SK-N-SH (cell line): ENCODE results near the gene ZNF804B. TPM values are rescaled to one million over a fixed set of nuclear protein-coding genes. Genes with fewer than 3 reads are reported as not detected.

Experiments
- CTCF ChIA-PET: fragments of 300-600, 350-600 bp; formaldehyde crosslinking; extraction: SDS; loops from one replicate; lab custom pipeline; 2021; lab: Yijun Ruan, JAX
- POLR2A ChIA-PET: fragments of 350-600 bp; sonication (Branson Sonifier 250); formaldehyde crosslinking; extraction: SDS; loops from one replicate; lab custom pipeline; 2020; ENCODE audit warnings: antibody characterized with exemption, inconsistent platforms; lab: Yijun Ruan, JAX
- DNase-seq: peaks from one replicate; pipeline ENCODE4 v3.0.0; 2012
- H2AFZ ChIP-seq: fragments of 200-600 bp; sonication (generic); 2 replicates; pipeline ENCODE4 v1.8.1; 2016; ENCODE audit warnings: antibody characterized with exemption, mild to moderate bottlenecking, low read depth
- H3F3A ChIP-seq: fragments of 200-600 bp; sonication (generic); replicated peaks from 2 replicates; pipeline ENCODE3; 2016; ENCODE audit warnings: antibody characterized with exemption, mild to moderate bottlenecking; ENCODE audit not compliant: insufficient read depth
- H3K27ac ChIP-seq, 2 experiments: fragments of 200-500 bp in 1 of 2; fragments of 200-600 bp in 1 of 2; sonication (Bioruptor generic) in 1 of 2; sonication (generic), shearing (Covaris generic) in 1 of 2; 2 replicates each; pipeline versions ENCODE4 v1.5.1 to v1.6.1; 2014 to 2016; ENCODE audit warnings: low read depth in 2 of 2, inconsistent platforms in 1 of 2, low read length in 1 of 2, mild to moderate bottlenecking in 1 of 2, mixed read lengths in 1 of 2
- H3K27me3 ChIP-seq: fragments of 200-600 bp; sonication (generic), shearing (Covaris generic); 2 replicates; pipeline ENCODE4 v1.6.1; 2016; ENCODE audit warnings: mixed run types; ENCODE audit not compliant: insufficient read depth
- H3K36me3 ChIP-seq, 2 experiments: fragments of 200-500 bp in 1 of 2; fragments of 200-600 bp in 1 of 2; sonication (Bioruptor generic) in 1 of 2; sonication (generic) in 1 of 2; replicated peaks in 1 of 2; 2 replicates each; pipeline versions ENCODE3 to v1.5.1; 2014 to 2016; ENCODE audit warnings: low read length in 1 of 2, mild to moderate bottlenecking in 1 of 2; ENCODE audit not compliant: insufficient read depth in 2 of 2, control insufficient read depth in 1 of 2
- H3K4me1 ChIP-seq, 2 experiments: fragments of 200-500 bp in 1 of 2; fragments of 200-600 bp in 1 of 2; sonication (Bioruptor generic) in 1 of 2; sonication (generic), shearing (Covaris generic) in 1 of 2; 2 replicates each; pipeline versions ENCODE4 v1.5.1 to v1.6.1; 2014 to 2016; ENCODE audit warnings: low read depth in 1 of 2, low read length in 1 of 2, mixed run types in 1 of 2; ENCODE audit not compliant: insufficient read depth in 2 of 2, control insufficient read depth in 1 of 2
- H3K4me2 ChIP-seq: fragments of 200-600 bp; sonication (generic), shearing (Covaris generic); 2 replicates; pipeline ENCODE4 v1.6.1; 2017; ENCODE audit warnings: mixed run types
- H3K4me3 ChIP-seq, 2 experiments: fragments of 200-500 bp in 1 of 2; fragments of 200-600 bp in 1 of 2; sonication (Bioruptor generic) in 1 of 2; sonication (generic), shearing (Covaris generic) in 1 of 2; 2 replicates each; pipeline versions ENCODE4 v1.5.1 to v1.8.1; 2014 to 2016; ENCODE audit warnings: low read depth in 2 of 2, inconsistent platforms in 1 of 2, low read length in 1 of 2, mild to moderate bottlenecking in 1 of 2, mixed read lengths in 1 of 2, moderate library complexity in 1 of 2
- H3K79me2 ChIP-seq: fragments of 200-600 bp; sonication (generic); 2 replicates; pipeline ENCODE4 v1.8.1; 2017; ENCODE audit warnings: mild to moderate bottlenecking; ENCODE audit not compliant: insufficient read depth
- H3K9ac ChIP-seq: fragments of 200-600 bp; sonication (generic); 2 replicates; pipeline ENCODE4 v1.6.1; 2017; ENCODE audit warnings: mixed run types
- H3K9me2 ChIP-seq: fragments of 200-600 bp; sonication (generic); 2 replicates; pipeline ENCODE4 v1.6.1; 2017; ENCODE audit warnings: mixed run types
- H3K9me3 ChIP-seq: fragments of 200-600 bp; sonication (generic); 2 replicates; pipeline ENCODE4 v1.6.1; 2017; ENCODE audit warnings: mixed run types, mild to moderate bottlenecking, moderate library complexity
- H4K20me1 ChIP-seq: fragments of 200-600 bp; sonication (generic); 2 replicates; pipeline ENCODE4 v1.6.1; 2017; ENCODE audit warnings: mild to moderate bottlenecking, mixed run types; ENCODE audit not compliant: insufficient read depth
- CHD2 ChIP-seq: fragments of 150-350 bp; IDR thresholded peaks from 2 replicates; pipeline ENCODE4 v1.6.1; 2018; ENCODE audit warnings: low read length; ENCODE audit not compliant: partially characterized antibody
- CTCF ChIP-seq: fragments of 200-600 bp; sonication (generic); IDR thresholded peaks from 2 replicates; pipeline ENCODE4 v1.6.1; 2017; ENCODE audit warnings: antibody characterized with exemption, mild to moderate bottlenecking, moderate library complexity
- EZH2phosphoT487 ChIP-seq: fragments of 200-600 bp; sonication (generic); IDR thresholded peaks from 2 replicates; pipeline ENCODE4 v1.6.1; 2017; ENCODE audit warnings: low read depth, mixed run types, mild to moderate bottlenecking, antibody characterized with exemption, moderate library complexity, borderline replicate concordance
- FOXJ3 ChIP-seq: sonication (generic); formaldehyde crosslinking; IDR thresholded peaks from 2 replicates; pipeline ENCODE4 v1.5.1; 2020; ENCODE audit warnings: mild to moderate bottlenecking, missing genetic modification reagents
- FOXM1 ChIP-seq: IDR thresholded peaks from 2 replicates; pipeline ENCODE4 v1.4.0; 2012; ENCODE audit warnings: low read depth, mild to moderate bottlenecking
- GABPA ChIP-seq: IDR thresholded peaks from 2 replicates; pipeline ENCODE4 v1.4.0; 2012; ENCODE audit warnings: low read depth, mild to moderate bottlenecking
- JUND ChIP-seq: IDR thresholded peaks from 2 replicates; pipeline ENCODE4 v1.4.0; 2012
- MXI1 ChIP-seq: IDR thresholded peaks from 2 replicates; pipeline ENCODE4 v1.6.1; 2012; ENCODE audit warnings: mild to moderate bottlenecking, low read depth, low read length, improper control_type of control experiment
- PBX3 ChIP-seq: IDR thresholded peaks from 2 replicates; pipeline ENCODE4; 2012
- RAD21 ChIP-seq: IDR thresholded peaks from 2 replicates; pipeline ENCODE4 v1.6.1; 2012; ENCODE audit warnings: mild to moderate bottlenecking, low read length
- REST ChIP-seq: IDR thresholded peaks from 2 replicates; pipeline ENCODE4 v1.6.1; 2012; ENCODE audit warnings: mild to moderate bottlenecking, low read depth, low read length, moderate library complexity
- RFX5 ChIP-seq: IDR thresholded peaks from 2 replicates; pipeline ENCODE4 v1.6.1; 2012; ENCODE audit warnings: mild to moderate bottlenecking, improper control_type of control experiment, low read length
- RXRA ChIP-seq: IDR thresholded peaks from 2 replicates; pipeline ENCODE4 v1.4.0; 2012; ENCODE audit warnings: low read depth, mild to moderate bottlenecking, borderline replicate concordance
- SMC3 ChIP-seq: IDR thresholded peaks from 2 replicates; pipeline ENCODE4 v1.6.1; 2012; ENCODE audit warnings: low read depth, low read length, improper control_type of control experiment
- TAF1 ChIP-seq: IDR thresholded peaks from 2 replicates; pipeline ENCODE4 v1.6.1; 2012; ENCODE audit warnings: low read depth, mild to moderate bottlenecking, low read length, moderate library complexity, borderline replicate concordance
- TCF12 ChIP-seq: IDR thresholded peaks from 2 replicates; pipeline ENCODE4 v1.4.0; 2012
- TEAD4 ChIP-seq: IDR thresholded peaks from 2 replicates; pipeline ENCODE4 v1.4.0; 2012; ENCODE audit warnings: mild to moderate bottlenecking, borderline replicate concordance; ENCODE audit not compliant: insufficient read depth
- USF2 ChIP-seq: fragments of 150-350 bp; IDR thresholded peaks from 2 replicates; pipeline ENCODE4 v1.6.1; 2017; ENCODE audit warnings: antibody characterized with exemption, low read length, low read depth, borderline replicate concordance
- WGBS: methylation state at CpG from one replicate; pipeline ENCODE4 v1.1.6; 2017; ENCODE audit warnings: low lambda C conversion rate; 5-methylcytosine and 5-hydroxymethylcytosine counted together
- polyA plus RNA-seq, 3 experiments: library from polyadenylated mRNA; depleted of rRNA; stranded (reverse); fragments of >200 nt; gene quantifications; 2 replicates each; pipeline ENCODE4 v1.2.3, GENCODE V29; 2012

Gene ZNF804B
- polyA plus RNA-seq, 1 of the 3 experiments (the other 2 are of a cell fraction), result not detected

- CTCF ChIA-PET, result interaction anchor here (1.0 kb wide), 1 partner anchor 15 kb away, joined by 3 read pairs; no protein-coding TSS in a partner anchor
- no peaks in the 10 kb centered on the region for H3F3A ChIP-seq
- 6% methylated on average over 4 of the region's 4 CpGs for WGBS
- H2AFZ ChIP-seq, result no peak overlapping the region
- no peak for DNase-seq
- H3K9ac ChIP-seq, result no peak overlapping the region
- no peaks in the 10 kb centered on the region for H4K20me1 ChIP-seq
- no peaks in the 10 kb centered on the region for H3K36me3 ChIP-seq
- no peaks in the 10 kb centered on the region for H3K27me3 ChIP-seq
- no peaks in the 10 kb centered on the region for H3K9me2 ChIP-seq
- no peak overlapping the region for H3K4me2 ChIP-seq
- POLR2A ChIA-PET, result no interaction called here
- H3K79me2 ChIP-seq, result no peaks in the 10 kb centered on the region
- TF ChIP-seq SMC3 (no peak), CTCF (peak; percentile 35; the same call in 1 of the 2 replicates)
- no peak overlapping the region for H3K27ac ChIP-seq
- no peaks in the 10 kb centered on the region; a peak in 1 of 4 replicates for H3K4me1 ChIP-seq
- H3K9me3 ChIP-seq, result no peaks in the 10 kb centered on the region
- no peak overlapping the region for H3K4me3 ChIP-seq
These were observed 207.9 kb downstream of the ZNF804B start for GRCh38 chr7:88967432-88967831.

- no peaks in the 10 kb centered on the region for H3K27me3 ChIP-seq
- H4K20me1 ChIP-seq, result no peaks in the 10 kb centered on the region
- no peak for TF ChIP-seq TCF12
- TF ChIP-seq TEAD4, result no peak
- TF ChIP-seq PBX3, result no peak
- no peak for TF ChIP-seq EZH2phosphoT487
- no peak for TF ChIP-seq REST
- TF ChIP-seq RFX5, result no peak
- TF ChIP-seq JUND, result no peak
- TF ChIP-seq RXRA, result no peak
- TF ChIP-seq CTCF, result no peak
- no peak for TF ChIP-seq GABPA
- no peak for TF ChIP-seq MXI1
- no peak for TF ChIP-seq FOXJ3
- no peak for TF ChIP-seq RAD21
- TF ChIP-seq FOXM1, result no peak
- TF ChIP-seq CHD2, result no peak
- no peak for TF ChIP-seq TAF1
- TF ChIP-seq USF2, result no peak
- TF ChIP-seq, all 33 proteins: peak for 0
- H3K79me2 ChIP-seq, result no peaks in the 10 kb centered on the region
- H2AFZ ChIP-seq, result no peak overlapping the region
- H3K4me2 ChIP-seq, result no peak overlapping the region
- no peaks in the 10 kb centered on the region; a peak in 1 of 4 replicates for H3K4me1 ChIP-seq
- H3K9me2 ChIP-seq, result no peaks in the 10 kb centered on the region
- no peaks in the 10 kb centered on the region for H3F3A ChIP-seq
- no peak for DNase-seq
- H3K4me3 ChIP-seq, result no peak overlapping the region
- WGBS, result 20% methylated on average over 1 of the region's 1 CpG
- ChIA-PET CTCF (interaction anchor here (1.2 kb wide), 1 partner anchor 654 kb away, joined by 3 read pairs; no protein-coding TSS in a partner anchor), POLR2A (no interaction called here)
- H3K36me3 ChIP-seq, result no peaks in the 10 kb centered on the region
- H3K27ac ChIP-seq, result no peak overlapping the region
- no peaks in the 10 kb centered on the region for H3K9me3 ChIP-seq
- no peak overlapping the region for H3K9ac ChIP-seq
These were observed 209.7 kb downstream of the ZNF804B start for GRCh38 chr7:88969167-88969566.
